HG03280 (cell line): ENCODE data around the gene CHRNE.
"Not testable (repeated sequence)": the region's sequence is repeated elsewhere in the genome, so short reads cannot be mapped to it uniquely, and the experiment has no call there.

Experiments
- ATAC-seq: cut with Tn5 transposase; IDR thresholded peaks from one replicate; pipeline ENCODE4 v1.9.1; 2021; ENCODE audit warnings: mild to moderate bottlenecking, moderate library complexity; ENCODE audit not compliant: unreplicated experiment

Gene CHRNE

DNA sequence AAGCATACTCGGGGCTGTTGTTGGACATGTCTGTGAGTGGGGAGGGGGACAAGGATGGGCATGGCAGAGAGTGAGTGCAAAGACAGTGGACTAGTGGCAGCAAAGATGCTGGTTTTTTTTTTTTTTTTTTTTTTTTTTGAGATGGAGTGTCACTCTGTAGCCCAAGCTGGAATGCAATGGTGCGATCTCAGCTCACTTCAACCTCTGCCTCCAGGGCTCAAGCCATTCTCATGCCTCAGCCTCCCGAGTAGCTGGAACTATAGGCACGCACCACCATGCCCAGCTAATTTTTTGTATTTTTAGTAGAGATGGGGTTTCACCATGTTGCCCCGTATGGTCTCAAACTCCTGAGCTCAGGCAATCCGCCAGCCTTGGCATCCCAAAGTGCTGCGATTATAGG is 45.6 kb downstream of the CHRNE start:
- not testable (repeated sequence) for ATAC-seq

DNA sequence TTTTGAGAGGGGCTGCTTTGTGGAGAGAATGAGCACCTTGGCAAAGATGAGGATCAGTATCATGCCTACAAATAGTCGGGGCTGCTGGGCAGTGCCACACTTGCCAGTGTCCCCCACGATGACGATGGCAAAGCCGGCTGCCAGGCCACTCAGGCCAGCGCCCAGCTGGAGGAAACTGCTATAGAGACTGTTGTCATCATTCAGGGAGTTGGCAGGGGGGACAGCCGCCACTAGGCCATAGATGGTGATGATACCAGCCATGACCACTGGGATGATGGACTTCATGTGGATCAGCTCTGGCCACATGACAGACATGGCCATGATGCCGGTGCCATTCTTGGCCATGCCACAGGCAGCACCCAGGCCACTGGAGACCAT is 46.0 kb downstream of the CHRNE start:
- no peak for ATAC-seq

DNA sequence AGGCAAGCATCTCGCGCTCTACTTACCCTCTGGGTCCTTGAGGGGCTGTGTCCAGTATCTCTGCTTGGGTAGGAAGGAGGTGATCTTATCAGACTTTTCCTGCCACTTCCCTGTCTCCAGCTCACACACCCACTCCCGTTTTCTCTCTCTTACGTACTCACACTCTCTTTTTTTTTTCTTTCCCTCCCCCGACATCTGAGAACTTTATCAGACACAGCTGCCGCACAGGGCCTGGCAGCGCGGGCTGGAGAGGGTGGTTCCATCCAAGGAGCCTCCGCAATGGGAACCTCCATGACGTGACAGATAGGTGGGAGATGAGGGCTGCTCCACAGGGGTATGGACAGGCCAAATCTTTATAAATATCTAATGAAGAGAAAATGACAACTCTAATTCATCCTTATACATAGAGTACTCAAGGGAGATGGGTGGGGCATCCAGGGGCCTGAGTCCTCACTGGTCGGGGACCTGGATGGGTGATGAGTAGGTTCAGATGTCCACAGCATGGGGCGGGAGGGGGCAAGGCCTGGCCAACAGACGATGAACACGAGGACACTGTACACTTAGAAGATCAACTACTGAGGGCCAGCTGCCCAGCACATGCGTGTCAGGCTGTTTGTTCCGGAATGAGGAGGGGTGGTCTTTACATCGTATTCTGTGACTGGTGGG is 46.5 kb downstream of the CHRNE start:
- ATAC-seq: no peak

DNA sequence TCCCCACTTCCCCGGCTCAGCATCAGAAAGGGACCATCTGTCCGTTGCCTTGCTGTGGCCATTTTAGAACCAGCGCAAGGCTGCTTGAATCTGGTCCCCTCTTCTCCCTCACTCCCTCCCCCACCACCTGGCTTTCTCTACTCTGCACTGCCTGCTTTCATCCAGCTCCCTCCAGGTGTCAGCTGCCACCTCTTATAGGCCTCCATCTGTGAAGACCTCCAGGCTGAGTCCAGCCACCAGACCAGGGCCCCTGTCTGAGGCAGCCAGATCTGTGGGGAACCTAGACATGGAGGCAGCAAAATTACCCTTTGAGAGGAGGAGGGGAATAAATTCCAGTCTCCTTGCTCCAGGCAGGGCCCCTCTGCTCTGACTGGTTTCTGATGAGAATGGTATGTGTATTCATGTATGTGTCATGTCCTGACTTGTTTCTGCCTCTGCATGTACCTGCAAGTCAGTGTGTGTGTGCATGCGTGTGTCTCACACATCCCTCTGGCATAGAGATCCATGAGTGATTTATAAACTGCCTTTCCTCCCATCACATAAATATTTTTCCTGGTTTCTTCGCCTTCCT is 48.7 kb downstream of the CHRNE start:
- ATAC-seq: no peak

DNA sequence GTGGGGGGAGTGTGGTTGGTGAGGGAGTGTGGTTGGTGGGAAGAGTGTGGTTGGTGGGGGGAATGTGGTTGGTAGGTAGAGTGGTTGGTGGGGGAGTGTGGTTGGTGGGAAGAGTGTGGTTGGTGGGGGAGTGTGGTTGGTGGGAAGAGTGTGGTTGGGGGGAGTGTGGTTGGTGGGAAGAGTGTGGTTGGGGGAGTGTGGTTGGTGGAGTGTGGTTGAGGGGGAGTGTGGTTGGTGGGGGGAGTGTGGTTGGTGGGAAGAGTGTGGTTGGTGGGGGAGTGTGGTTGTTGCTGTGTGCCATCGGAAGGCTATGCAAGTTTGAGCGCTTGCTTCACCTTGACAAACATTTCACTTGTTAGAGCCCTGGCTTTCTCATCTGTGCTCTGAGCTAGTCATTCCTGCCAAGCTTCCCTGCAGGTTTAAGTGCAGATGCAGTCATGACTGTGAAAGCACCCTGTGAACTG is 49.7 kb downstream of the CHRNE start:
- ATAC-seq: no peak

DNA sequence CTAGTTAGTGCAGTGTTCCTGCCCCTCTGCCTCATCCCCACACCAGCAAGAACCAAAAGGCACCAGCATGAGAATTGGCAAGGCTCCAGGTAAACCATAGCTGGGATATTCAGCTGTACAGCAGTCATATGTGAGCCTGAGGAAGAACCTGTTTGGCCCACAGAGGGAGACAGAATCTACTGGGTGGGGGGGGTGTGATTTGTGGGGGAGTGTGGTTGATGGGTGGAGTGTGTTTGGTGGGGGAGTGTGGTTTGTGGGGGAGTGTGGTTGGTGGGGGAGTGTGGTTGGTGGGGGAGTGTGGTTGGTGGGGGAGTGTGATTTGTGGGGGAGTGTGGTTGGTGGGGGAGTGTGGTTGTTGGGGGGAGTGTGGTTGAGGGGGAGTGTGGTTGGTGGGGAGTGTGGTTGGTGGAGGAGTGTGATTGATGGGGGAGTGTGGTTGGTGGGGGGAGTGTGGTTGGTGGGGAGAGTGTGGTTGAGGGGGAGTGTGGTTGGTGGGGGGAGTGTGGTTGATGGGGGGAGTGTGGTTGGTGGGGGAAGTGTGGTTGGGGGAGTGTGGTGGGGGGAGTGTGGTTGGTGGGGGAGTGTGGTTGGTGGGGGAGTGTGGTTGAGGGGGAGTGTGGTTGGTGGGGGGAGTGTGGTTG is 50.2 kb downstream of the CHRNE start:
- ATAC-seq: no peak

DNA sequence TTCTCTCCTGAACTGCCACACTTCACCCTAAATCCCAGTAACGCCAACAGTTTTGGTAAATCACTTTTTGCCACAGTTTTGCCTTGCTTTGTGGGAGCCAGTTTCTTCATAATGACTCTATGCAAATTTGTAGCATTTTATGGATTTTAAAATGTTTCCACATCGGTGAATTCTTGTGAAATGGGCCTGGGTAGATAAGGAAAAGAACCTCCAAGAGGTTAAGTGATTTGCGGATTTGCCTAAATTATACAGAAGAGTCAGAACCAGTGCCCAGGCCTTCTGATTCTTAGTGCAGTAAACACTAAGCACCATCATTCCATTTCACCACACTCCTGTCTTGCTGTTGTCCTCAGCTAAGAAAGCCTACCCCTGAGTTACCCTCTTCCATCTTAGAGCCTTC is 51.8 kb downstream of the CHRNE start:
- ATAC-seq: no peak

DNA sequence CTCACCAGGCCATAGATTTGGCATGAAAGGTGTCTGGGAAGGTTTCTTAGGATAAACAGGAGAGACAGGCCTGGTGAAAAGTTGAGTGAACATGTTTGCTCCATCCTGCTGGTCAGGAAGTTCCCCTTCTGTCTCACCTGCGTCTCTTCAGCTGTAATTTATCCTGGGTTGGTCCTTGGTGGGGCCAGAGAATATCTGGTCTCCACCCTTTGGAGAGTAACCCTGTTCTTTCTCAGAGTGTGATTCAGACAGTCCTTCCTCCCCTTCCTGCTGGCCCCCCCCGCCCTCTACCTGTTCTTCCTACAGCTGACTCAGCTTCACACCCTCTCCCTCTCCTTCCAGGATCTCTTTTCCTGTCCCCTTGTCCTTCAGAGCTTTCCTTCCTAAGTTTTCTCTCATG is 52.7 kb downstream of the CHRNE start:
- ATAC-seq: no peak

DNA sequence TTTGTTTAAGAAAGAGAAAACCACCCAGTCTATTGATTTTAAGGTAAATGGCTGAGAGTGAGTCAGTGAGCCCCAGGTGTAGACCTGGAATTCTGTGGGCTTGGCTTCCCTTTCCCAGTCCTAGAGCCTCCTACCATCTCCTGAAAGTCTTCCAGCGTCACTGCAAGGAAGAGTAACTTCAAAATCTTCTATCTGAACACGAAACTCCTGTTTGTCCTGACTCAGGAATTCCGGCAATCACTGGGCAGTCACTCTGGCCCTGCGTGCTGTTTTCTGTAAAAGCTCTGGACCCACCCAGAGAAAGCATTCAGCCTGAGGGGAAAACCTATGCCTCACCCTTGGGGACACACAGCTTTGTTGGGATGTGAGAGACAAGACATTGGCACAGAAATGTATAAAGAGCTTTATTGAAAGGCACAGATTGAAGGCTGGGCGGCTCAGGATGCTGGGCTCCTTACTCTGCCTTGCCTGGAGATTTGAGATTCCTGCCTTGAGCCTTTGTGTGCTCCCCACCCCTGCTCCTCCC is 53.8 kb downstream of the CHRNE start:
- ATAC-seq: no peak
